GM12872 (cell line): ENCODE measurements around the gene CFP.

Source experiments
- CTCF ChIP-seq: IDR thresholded peaks from 3 replicates; pipeline ENCODE4 v1.5.1; 2011; ENCODE audit warnings: low read depth, mild to moderate bottlenecking, low read length, moderate library complexity; ENCODE audit not compliant: insufficient read depth

The CFP gene

DNA sequence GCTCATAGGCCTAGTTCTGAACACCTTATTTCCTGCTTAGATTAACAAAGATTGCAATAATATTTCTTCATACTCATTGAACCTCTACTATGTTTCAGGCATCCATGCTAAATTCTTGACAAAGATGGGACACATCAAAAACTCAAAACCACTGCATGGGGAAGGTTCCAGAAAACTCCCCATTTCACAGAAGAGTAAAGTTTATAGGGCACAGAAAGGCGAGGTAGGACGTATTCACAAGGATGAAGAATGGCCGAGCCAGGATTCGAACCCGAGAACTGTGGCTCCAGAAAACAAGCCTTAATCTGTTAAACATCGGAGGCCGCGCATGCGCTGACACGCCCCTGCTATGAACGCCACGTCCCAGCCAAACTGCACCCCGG lies 28.6 kb upstream of the CFP start:
- no peak for TF ChIP-seq CTCF

DNA sequence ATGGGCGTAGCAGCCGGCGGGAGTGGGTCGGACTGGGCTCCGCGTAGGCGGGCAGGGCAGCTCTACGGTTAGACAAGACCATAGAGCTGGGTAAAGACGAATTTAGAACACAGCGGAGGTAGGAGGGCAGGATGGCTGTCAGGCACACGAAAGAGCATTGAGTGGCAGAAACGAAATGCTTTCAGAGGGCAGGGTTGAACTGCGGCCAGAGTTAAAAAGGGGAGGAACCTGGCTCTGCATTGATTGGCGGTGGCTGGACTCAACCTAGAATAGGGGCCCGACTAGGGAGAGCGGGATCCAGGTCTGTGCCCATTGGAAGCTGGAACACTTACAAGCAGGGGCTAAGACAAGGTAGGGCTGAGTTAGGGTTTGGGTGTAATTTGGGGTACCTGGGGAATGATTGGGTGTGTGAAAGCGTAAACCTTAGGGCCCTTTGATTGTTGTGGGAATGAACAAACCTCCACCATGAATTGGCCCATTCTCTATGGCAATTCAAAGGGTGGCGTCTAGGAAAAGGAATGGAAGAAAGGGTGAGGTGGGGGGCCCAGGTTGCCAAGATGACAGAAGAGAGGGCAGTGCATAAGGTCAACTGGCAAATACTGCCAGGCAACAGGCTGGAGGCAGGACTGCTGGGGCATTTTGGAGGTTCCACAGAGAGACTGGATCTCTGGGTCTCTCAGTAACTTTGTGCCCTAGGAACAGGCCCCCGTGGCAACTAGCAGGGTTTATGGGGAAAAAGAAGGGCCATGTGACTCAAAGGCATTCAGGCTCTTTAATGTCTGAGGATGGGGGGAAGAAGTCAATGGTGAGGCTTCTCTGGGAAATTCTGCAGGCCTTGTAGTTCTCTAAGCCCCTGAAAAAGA lies 21.5 kb upstream of the CFP start:
- no peak for TF ChIP-seq CTCF

DNA sequence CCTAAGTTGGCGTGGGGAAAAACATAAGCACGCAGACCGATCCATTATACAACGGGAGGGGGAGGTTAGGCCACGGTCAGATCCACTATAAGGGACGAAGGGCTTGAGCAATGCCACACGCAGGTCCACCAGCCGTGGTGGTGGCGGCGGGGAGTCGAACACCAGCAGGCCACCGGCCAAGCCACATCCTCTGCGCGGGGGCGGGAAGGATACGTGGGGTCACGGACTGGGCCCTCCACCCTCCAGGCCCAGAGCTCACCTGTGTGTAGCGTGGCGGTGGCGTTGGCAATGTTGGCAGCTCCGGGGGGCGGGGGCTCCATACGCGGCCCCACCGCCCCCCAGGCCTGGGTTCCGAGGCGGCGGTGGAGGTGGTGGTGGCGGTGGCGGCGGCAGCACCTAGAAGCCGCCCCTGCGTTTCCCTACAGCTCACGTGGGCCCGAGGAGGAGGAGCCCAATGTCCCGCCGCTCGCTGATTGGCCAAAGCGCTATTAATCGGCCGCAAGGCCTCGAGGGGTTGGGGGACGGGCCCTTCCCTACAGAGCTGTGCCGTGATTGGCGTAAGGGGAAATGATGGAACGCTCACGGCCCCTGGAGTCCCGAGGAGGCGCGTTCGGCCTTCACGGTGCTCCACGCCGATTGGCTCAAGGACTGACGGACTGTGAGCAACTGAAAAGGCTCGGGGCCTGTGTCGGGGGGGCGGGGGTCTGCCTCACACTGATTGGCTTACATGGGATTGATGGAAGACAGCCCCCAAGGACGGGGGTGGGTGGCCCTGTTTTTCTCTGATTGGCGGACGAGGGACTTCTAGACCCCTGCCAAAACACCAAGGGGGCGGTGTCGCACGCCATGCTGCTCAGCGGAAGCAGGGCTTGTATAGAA lies 20.7 kb upstream of the CFP start, which contains the start of gene ELK1:
ELK1 (minus strand) TSS at position 400 of the 879 bp plus-strand sequence. CDS start 9,122 bp downstream, outside the sequence.
- TF ChIP-seq CTCF = no peak

DNA sequence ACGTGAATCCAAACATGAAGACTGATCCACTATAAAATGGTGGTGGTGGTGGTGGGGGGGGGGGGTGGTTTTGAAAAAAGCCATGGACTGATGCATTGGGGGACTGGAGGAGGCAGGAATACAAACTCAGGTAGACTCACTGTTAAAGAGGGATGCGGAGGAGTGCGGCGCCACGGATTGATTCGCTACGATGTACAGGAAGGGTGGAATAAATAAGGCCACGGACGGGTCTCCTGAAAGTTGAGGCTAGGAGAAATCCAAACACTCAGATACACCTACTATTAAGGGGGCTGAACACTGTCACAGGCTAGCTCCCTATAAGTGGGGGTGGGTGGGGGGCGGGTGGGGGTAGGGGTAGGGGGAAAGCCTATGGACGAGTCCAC lies 20.0 kb upstream of the CFP start:
- no peak for TF ChIP-seq CTCF

GRCh38 chrX:47649271-47649670 lies 19.5 kb upstream of the CFP start:
- no peak for TF ChIP-seq CTCF

GRCh38 chrX:47648376-47648775 lies 18.6 kb upstream of the CFP start:
- TF ChIP-seq CTCF = no peak

DNA sequence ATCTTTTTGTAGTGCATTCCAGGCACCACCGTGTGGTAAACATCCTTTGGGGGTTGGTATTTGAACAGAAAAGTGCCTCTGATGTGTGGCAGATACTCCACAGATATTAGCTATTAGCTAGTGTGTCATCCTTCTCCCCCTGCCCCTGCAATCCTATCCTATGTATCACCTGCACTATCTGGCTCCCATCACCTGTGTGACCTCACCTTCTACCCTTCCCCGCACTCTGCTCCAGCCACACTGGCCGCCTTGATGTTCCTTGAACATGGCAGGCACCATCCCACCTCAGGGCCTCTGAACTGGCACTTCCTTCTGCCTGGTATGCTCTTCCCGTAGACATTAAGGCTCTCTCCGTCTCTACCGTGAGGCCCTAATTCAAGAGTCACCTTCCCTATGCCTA lies 16.9 kb upstream of the CFP start:
- no peak for TF ChIP-seq CTCF
